ENCODE measurements around the gene RABGAP1L. TPM values are rescaled to one million over a fixed set of nuclear protein-coding genes. Genes with fewer than 3 reads are reported as not detected.

The RABGAP1L gene
- total RNA-seq, 3 donors from 2014 or later, result 46.1 to 74.7 (median 59.2) TPM

DNA sequence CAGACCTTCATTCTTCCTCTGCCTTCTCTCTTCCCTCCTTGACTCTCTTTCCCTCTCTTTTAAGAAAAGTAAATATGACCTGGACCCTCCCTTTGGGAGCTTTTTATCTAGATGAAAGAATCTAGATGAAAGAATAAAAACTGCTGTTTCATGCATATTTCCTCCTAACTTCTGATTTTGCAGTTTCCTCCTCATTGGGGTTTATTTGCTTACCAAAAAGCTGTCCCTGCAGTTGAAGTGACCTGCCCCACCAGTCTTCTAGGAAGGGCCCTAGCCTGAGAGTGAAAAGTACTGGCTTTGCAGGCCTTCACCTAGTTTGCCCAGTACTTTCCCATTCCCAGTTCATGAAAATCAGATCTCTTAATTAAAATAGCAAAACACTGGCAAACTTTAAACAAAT is 812.1 kb downstream of the RABGAP1L start:
- TF ChIP-seq, protein P1, sequence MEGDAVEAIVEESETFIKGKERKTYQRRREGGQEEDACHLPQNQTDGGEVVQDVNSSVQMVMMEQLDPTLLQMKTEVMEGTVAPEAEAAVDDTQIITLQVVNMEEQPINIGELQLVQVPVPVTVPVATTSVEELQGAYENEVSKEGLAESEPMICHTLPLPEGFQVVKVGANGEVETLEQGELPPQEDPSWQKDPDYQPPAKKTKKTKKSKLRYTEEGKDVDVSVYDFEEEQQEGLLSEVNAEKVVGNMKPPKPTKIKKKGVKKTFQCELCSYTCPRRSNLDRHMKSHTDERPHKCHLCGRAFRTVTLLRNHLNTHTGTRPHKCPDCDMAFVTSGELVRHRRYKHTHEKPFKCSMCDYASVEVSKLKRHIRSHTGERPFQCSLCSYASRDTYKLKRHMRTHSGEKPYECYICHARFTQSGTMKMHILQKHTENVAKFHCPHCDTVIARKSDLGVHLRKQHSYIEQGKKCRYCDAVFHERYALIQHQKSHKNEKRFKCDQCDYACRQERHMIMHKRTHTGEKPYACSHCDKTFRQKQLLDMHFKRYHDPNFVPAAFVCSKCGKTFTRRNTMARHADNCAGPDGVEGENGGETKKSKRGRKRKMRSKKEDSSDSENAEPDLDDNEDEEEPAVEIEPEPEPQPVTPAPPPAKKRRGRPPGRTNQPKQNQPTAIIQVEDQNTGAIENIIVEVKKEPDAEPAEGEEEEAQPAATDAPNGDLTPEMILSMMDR (IDR thresholded peaks at IDR 0.05), result no peak
- ATAC-seq (no peak), DNase-seq (no peak)
- H3K4me1 ChIP-seq (ENCODE audit: low read depth), result peaks cover 23% of the 10 kb centered on the region
- no peaks in the 10 kb centered on the region for H3K9me3 ChIP-seq
- H3K4me3 ChIP-seq, result no peak overlapping the region
- intact Hi-C loops (cut with DNase I, micrococcal nuclease), result no loop called here
- H3K36me3 ChIP-seq (ENCODE audit: low read depth), result no peaks in the 10 kb centered on the region

DNA sequence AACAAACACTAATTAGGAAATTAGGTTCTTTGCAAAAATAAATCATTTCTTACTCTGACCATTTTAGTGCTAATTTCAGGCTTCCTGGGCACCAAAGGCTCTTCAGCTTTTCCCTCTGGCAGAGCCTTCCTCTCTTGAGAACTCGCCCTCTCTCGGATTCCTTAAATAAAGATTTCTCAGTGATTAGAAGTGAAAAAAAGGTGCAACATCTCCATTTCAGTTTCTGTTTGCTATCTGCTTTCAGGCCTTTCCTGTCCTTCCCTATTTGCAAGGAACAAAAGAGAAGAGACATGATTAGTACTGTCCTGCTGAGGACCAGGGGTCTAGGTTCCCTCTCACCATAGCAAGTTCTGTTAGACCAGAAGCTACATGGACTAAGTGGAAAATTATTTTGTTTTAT is 812.6 kb downstream of the RABGAP1L start:
- DNase-seq (no peak), ATAC-seq (no peak)
- Histone ChIP-seq H3K36me3 (ENCODE audit: low read depth) (no peaks in the 10 kb centered on the region), H3K9me3 (no peaks in the 10 kb centered on the region), H3K4me3 (no peak overlapping the region), H3K4me1 (ENCODE audit: low read depth) (peaks cover 18% of the 10 kb centered on the region)
- TF ChIP-seq, protein P1 (IDR thresholded peaks at IDR 0.05), result no peak
- intact Hi-C loops (cut with DNase I, micrococcal nuclease), result no loop called here

DNA sequence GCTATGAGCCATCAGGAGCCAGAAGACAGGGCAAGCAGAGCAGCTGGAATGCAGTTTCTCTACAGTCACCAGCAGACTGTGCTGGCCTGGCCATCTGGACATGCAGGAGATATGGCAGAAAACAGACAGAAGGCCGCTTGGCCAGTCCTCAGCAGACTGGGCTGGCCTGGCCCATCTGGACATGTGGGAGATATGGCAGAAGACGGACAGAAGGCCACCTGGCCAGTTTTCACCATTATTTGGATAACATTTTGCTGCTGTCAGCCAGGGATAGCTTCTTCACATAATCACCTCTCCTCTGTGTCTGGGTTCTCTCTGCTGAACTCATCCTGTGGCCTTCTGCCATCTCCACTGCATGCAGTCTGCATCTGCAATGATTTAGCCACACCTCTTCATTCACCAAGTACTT is 815.4 kb downstream of the RABGAP1L start:
- no peaks in the 10 kb centered on the region for H3K9me3 ChIP-seq
- no peak overlapping the region for H3K4me3 ChIP-seq
- intact Hi-C loops (cut with DNase I, micrococcal nuclease), result no loop called here
- peak; percentile 21 for ATAC-seq
- no peaks in the 10 kb centered on the region for H3K36me3 ChIP-seq (ENCODE audit: low read depth)
- DNase-seq, result no peak
- TF ChIP-seq, protein P1 (IDR thresholded peaks at IDR 0.05), result no peak
- no peaks in the 10 kb centered on the region for H3K4me1 ChIP-seq (ENCODE audit: low read depth)

DNA sequence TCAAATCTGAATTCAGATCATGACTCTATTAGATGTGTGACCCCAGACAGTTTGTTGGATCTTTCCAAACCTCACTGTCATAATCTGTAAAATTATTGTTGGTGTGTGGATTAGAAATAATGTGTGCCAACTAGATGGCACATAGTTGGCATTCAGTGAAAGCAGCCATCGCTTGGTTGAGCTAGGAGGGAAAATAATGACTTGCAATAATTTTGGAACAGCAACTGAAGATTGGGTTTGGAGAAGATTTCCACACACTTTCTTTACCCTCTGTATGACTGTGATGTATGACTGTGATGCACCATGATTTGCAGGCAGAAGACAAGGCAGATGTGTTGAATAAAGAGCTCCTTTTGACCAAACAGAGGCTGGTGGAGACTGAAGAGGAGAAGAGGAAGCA is 816.4 kb downstream of the RABGAP1L start:
- H3K36me3 ChIP-seq (ENCODE audit: low read depth), result no peaks in the 10 kb centered on the region

DNA sequence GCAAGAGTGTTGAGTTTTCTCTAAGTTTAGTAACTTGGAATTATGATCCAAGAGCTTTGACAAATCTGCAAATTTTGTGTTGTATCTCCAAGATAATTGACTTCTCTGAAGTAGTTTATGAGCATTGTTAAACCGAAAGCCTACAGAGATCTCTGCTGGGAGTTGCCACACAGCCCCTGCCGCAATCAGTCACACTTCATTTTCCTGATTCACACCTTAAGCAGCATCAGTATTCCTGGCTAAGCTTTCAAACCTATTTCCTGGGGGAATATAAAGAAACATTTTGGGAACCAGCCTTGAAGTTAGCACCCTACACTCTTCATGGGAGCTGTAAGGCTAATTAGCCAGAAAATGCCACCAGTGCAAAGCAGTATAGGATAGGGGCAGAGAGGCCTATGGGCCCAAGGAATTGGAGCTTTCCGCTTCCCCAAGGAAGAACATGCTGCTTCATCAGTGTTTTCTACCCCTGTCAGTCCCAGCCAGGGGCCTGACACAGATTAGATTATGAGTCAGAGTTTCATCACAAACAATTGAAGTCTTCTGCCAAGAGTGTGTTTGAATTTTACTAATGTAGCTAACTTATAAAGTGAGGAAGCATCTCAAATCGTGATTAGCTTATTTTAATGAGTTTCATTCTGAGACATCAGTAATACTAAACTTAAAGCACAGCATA is 817.3 kb downstream of the RABGAP1L start:
- TF ChIP-seq, protein P1 (IDR thresholded peaks at IDR 0.05), result no peak
- H3K4me1 ChIP-seq (ENCODE audit: low read depth), result no peaks in the 10 kb centered on the region
- no peak overlapping the region for H3K4me3 ChIP-seq
- peak; percentile 13 for ATAC-seq
- H3K9me3 ChIP-seq, result no peaks in the 10 kb centered on the region
- intact Hi-C loops (cut with DNase I, micrococcal nuclease), result no loop called here
- no peak for DNase-seq
- H3K36me3 ChIP-seq (ENCODE audit: low read depth), result no peaks in the 10 kb centered on the region

More for the DNA sequence above, 816.4 kb downstream of the RABGAP1L start:
- no peak overlapping the region for H3K4me3 ChIP-seq
- DNase-seq (no peak), ATAC-seq (no peak)
- TF ChIP-seq, protein P1 (IDR thresholded peaks at IDR 0.05), result no peak
- H3K9me3 ChIP-seq, result no peaks in the 10 kb centered on the region
- intact Hi-C loops (cut with DNase I, micrococcal nuclease), result no loop called here
- no peaks in the 10 kb centered on the region for H3K4me1 ChIP-seq (ENCODE audit: low read depth)

Data from mucosa of descending colon (tissue), 3 donors.